ENCODE results near the gene MED12L.

Gene MED12L

DNA sequence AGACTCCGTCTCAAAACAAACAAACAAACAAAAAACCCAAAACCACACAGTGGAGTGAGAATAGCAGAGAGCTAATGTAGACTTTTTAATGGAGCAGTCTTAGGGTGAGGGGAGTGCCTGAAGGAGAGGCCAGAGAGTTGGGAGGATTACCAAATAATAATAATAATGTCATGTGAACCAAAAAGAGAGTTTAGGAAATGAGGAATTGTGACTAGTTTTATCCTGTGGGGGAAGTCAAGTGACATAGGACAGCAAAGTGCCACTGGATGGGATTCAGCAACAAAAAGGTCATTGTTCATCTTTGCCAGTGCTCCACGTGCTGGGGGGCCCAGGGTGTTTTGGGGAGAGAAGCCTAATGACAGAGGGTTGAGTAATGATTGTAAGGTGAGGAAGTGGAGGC is 218.3 kb downstream of the MED12L start:
- DNase-seq: no peak

DNA sequence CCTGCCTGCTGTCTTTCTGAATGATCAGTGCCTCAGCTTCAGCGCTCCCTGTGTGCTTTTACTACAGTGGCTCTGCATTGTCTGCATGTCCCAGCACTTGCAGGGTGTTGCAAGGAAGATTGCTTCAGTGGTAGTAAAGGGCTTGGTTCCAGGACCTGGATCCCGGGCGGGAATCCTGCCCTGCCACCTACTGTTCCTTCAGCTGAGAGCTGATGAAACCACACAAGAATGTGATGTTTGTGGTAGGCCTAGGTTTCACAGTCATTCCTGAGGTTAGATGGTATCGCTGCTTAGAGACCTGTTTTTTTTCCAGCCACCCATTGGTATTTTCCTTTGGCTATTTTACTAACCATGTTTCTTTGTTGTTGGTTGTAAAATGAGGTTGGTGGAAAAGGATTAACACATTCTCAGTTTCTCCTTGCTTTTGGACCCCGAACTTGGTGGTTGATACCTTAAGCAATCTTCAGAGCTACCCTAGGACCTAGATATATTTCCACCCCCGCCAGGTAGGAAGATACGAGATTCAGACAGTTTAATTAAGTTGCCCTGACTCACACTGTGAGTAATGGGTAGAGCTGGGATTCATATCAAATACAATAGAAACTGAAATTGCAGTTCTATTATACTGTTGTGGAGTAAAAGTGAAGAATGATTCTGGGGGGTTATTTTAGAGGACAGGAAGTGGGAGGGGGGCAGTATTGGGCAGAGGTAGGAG is 219.8 kb downstream of the MED12L start:
- no peak for DNase-seq

GRCh38 chr3:151305775-151306151 is 220.3 kb downstream of the MED12L start:
- no peak for DNase-seq

DNA sequence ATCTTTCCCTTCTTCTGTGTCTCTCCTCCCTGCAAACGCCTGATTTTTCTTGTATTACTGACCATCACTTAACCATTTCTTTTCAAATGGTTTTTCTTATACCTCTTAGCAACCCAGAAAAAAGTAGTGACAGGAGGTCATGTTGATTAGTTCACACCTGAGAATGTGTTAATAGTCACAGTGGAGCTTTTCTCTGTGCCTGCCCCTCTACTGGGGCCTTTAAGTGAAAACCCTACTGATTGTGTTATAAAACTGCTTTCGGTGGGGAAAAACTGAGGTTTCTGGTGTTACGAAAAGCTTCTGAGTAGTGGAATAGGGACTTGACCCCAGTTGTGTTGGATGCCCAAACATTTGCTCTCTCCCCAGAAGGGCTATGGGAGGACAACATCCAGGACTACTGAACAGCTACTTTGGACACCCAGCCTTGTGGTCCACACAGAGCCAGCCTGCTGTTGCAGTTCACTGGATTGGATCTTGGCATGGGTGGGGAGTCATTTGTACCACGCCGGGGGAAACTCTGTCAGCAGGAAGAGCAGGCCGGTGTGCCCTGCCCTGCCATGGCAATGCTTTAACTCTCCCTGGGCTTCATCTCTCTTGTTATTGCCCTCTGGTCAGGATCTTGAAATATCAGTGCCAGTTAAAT is 220.8 kb downstream of the MED12L start:
- no peak for DNase-seq

- no peak for DNase-seq
These were observed 221.7 kb downstream of the MED12L start for GRCh38 chr3:151307131-151307530.

- no peak for DNase-seq
These were observed 222.4 kb downstream of the MED12L start for GRCh38 chr3:151307583-151308488.

DNA sequence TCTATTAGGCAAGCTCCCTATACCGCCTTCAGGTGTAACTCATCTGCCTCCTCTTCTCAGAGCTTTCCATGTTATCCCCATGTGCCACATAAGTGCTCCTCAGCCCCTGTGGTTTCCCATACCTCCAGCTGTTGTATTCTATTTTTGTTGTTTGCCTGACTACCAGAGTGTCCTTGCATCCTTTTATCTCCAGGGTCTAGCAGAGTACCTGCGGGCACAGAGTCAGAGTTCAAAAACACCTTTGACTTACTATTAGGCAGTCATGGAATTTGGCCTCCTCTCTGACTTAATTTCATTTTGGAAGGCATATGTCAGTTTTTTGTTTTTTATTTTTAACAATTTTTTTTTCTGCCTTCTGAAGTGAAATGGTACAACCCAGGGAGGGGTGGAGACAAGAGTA is 224.1 kb downstream of the MED12L start:
- no peak for DNase-seq

GRCh38 chr3:151312972-151313371 is 227.5 kb downstream of the MED12L start:
- no peak for DNase-seq

- DNase-seq: no peak
These were observed 228.7 kb downstream of the MED12L start for GRCh38 chr3:151314137-151314536.

DNA sequence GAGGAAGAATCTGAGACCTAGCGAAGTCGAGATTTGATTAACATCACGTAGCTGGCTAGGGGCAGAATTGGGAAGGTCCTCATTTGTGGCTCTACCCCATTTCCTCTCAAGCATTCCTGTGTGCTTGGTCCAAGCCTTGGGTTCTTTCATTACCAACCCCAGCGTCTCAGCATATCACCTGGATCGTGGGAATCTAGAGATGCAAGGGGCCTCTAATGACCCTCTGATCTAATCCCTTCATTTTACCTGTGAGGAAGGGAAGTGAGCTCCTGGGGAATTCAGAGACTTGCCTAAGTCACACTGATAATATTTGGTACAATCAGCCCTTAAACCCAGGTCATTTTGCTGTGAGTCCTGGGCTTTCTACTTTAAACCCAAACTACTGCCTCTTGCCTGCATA is 229.1 kb downstream of the MED12L start:
- DNase-seq: no peak

- no peak for DNase-seq
These were observed 229.7 kb downstream of the MED12L start for GRCh38 chr3:151315136-151315535.

DNA sequence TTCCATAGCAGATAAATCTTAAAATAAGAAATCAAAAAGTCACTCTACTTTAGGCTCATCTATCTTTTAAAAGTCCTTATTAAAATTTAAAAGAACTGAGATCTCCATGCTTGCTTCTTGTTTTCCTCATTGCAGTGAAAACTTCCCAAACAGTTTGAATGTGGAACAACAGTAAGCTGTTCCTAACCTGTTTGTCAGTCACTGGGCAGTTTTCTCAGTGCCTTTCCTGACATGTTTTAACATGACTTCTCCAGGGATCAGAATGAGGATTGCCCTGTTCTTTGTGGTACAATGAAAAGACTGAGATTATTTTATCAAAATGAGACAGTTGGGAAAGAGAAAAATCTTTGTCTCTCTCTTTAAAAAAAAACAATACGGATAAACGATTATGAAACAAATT is 230.4 kb downstream of the MED12L start:
- no peak for DNase-seq

GRCh38 chr3:151316267-151316991 is 231.0 kb downstream of the MED12L start, which contains the start of gene GPR87:
GPR87 (minus strand) TSS chr3:151316820; CDS start chr3:151300100, 16,720 bp downstream.
- no peak for DNase-seq

DNA sequence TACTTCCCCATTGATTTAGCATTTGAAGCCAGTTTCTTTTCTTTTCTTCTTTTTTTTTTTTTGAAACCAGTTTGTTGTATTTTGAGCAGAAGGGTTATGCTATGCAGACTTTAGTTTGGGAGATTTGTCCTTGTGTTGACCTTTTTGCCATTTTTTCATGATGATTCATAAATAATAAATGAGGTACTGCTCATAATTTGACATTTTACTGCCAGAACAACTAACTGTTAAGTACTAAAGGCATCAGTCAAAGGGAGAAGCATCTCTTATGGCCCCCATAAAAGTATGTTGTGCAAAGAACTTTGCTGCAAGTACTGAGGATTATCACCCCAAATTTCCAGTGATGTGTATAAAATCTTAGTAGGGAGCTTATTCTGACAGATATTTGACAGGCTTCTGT is 232.8 kb downstream of the MED12L start:
- DNase-seq: no peak

GRCh38 chr3:151318991-151319390 is 233.5 kb downstream of the MED12L start:
- no peak for DNase-seq

DNA sequence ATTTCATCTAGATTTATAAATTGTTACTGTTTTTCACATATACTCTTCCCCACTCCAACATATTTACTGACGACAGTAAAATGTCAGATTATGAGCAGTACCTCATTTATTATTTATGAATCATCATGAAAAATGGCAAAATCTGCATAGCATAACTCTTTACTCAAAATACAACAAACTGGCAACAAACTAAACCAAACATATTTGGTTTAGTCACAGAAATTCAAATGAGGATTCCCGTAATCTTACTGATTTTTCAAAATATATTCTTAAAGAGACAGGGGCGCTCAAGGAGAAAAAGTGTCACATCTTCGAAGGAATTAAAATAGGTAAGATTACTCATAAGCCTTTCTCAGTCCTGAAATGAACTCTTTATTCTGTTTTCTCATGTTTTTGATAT is 234.2 kb downstream of the MED12L start:
- DNase-seq: no peak

DNA sequence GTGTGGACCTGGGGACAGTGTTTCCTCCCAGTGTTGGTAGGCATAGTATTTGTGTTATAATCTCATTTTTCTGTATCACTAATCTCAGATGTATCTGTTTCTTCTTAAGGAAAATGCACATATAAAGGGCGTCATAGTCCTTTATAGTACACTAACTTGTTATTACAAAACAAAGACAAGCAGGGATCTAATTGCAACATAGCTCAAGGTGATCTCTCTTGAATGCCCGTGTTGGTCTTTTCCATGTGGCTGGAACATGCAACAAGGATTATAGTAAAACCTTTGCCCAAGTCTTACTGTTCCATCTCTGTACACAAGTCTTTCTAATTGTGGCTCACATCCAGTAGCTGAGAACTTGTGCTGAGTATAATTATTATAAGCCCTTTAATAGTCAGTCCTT is 234.7 kb downstream of the MED12L start:
- DNase-seq: no peak

- no peak for DNase-seq
These were observed 236.1 kb downstream of the MED12L start for GRCh38 chr3:151321526-151321925.

DNA sequence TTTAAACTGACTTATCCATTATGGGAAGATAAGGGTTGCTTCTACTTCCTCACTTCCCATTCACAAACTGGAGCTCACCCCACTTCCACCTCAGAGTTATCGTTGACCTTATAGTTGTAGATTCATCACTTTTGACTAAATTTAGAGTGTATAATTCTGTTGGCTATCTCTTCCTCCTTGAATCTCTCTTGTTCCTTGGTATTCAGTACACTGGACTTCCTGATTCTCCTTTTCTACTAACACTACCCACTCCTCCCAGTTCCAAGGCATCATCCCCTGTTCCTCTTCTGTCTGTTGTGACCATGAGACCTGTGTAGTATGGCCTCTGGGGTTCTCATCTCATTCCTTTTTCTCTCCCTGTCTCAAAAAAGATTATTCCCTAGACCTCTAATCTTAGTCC is 237.0 kb downstream of the MED12L start:
- no peak for DNase-seq

GRCh38 chr3:151327571-151328198 is 242.2 kb downstream of the MED12L start:
- DNase-seq: no peak

GRCh38 chr3:151328298-151328995 is 243.0 kb downstream of the MED12L start:
- DNase-seq: no peak

- no peak for DNase-seq
These were observed 243.9 kb downstream of the MED12L start, which contains the start of gene P2RY13 for GRCh38 chr3:151329363-151329762. P2RY13 (minus strand) TSS chr3:151329549; CDS start chr3:151329528, 21 bp downstream.
